Duodenal mucosa (tissue), 2 donors: ENCODE measurements around the gene ZNF490.

Experiments used
- H3K27ac ChIP-seq: one replicate; pipeline ENCODE4 v1.7.0; 2013; ENCODE audit warnings: low read depth, low read length
- H3K27me3 ChIP-seq, 2 donors: one replicate each; pipeline ENCODE4 v1.7.0; 2013; ENCODE audit warnings: low read length in 2 of 2, control low read depth in 1 of 2; ENCODE audit not compliant: insufficient read depth in 2 of 2, control insufficient read depth in 1 of 2
- H3K36me3 ChIP-seq, 2 donors: one replicate each; pipeline ENCODE4 v1.7.0; 2013; ENCODE audit warnings: low read length in 2 of 2, control low read depth in 1 of 2; ENCODE audit not compliant: insufficient read depth in 2 of 2, control insufficient read depth in 1 of 2
- H3K4me1 ChIP-seq, 2 donors: one replicate each; pipeline ENCODE4 v1.7.0; 2013; ENCODE audit warnings: low read length in 2 of 2, control low read depth in 1 of 2; ENCODE audit not compliant: insufficient read depth in 2 of 2, control insufficient read depth in 1 of 2
- H3K4me3 ChIP-seq, 2 donors: one replicate each; pipeline ENCODE4 v1.7.0; 2013; ENCODE audit warnings: low read length in 2 of 2, low read depth in 1 of 2
- H3K9ac ChIP-seq, 2 donors: one replicate each; pipeline ENCODE4 v1.7.0; 2013; ENCODE audit warnings: low read length in 2 of 2, low read depth in 1 of 2
- H3K9me3 ChIP-seq, 2 donors: one replicate each; pipeline ENCODE4 v1.7.0; 2013; ENCODE audit warnings: low read length in 2 of 2, control low read depth in 1 of 2; ENCODE audit not compliant: control insufficient read depth in 1 of 2

Gene ZNF490

DNA sequence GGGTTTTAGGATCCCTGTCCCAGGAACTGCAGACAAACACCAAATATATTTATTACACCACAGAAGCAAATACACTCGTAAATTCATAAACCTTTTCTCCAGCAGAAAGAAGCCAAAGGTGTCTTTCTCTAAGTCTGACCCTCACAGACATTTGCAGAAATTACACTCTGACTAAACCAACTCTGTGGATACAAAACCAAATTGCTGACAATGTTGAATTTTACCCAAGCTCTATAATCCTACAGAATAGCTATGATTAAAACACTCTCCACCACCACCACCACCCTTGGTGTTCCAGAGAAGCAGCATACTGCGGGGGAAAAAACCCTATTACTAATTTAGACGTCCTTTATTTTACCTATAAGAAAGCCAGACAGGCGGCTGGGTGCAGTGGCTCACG is 64.5 kb downstream of the ZNF490 start:
- Histone ChIP-seq H3K36me3 (peaks cover 0 to 36% of the 10 kb centered on the region in 2 donors), H3K9ac (no peak overlapping the region), H3K4me1 (peaks cover 6 to 14% of the 10 kb centered on the region in 2 donors), H3K9me3 (peaks cover 10 to 11% of the 10 kb centered on the region in 2 donors), H3K27me3 (no peaks in the 10 kb centered on the region), H3K4me3 (no peak overlapping the region), H3K27ac (no peak overlapping the region)

DNA sequence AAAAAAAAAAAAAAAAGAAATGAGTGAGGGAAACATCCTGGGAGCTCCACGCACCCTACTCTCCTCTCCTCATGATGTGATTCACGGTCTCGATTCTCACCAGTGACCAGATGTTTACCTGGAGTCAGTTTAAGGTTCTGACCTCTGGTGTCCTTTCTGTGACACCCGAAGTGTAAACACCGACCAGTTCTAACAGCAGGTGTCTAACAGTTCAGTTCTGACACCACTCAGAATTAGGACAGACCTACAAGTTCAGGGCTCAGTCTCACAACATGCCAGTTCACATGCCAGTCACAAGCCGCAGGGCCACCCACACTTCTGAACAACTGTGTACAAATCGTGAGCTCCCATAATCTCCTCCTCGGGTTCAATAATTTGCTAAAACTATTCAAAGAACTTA is 65.3 kb downstream of the ZNF490 start:
- H3K27ac ChIP-seq, result no peak overlapping the region
- H3K27me3 ChIP-seq, result no peaks in the 10 kb centered on the region
- peaks cover 6 to 12% of the 10 kb centered on the region in 2 donors for H3K4me1 ChIP-seq

DNA sequence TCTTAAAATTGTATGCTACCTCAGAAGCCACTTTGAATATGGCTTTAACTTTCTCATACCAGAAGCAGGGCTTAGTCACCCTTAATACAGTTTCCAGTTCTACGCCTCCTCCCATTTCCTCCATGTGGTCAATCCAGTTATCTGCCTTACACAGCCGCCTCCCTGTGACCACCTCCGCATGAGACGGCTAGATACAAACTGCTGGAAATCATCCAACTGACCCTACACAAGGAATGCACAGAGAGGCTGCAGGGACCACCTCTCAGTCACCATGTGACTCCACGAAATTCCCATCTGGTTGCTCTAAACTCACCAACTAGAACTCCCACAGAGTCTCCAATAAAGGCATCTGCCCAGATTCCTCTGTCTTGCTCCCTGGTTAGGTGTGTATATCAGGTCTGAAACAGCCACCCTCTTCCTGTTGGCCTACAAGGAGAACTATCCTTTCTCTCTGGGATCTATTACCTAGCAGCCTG is 66.2 kb downstream of the ZNF490 start:
- Histone ChIP-seq H3K27ac (no peak overlapping the region), H3K9me3 (peaks cover 10 to 11% of the 10 kb centered on the region in 2 donors), H3K36me3 (peaks cover 6 to 45% of the 10 kb centered on the region in 2 donors), H3K4me1 (peaks cover 3 to 4% of the 10 kb centered on the region in 2 donors), H3K27me3 (no peaks in the 10 kb centered on the region), H3K9ac (no peak overlapping the region), H3K4me3 (no peak overlapping the region)

More for the DNA sequence above, 65.3 kb downstream of the ZNF490 start:
- Histone ChIP-seq H3K4me3 (no peak overlapping the region), H3K9ac (no peak overlapping the region), H3K9me3 (peaks cover 10 to 11% of the 10 kb centered on the region in 2 donors), H3K36me3 (peaks cover under 1 to 40% of the 10 kb centered on the region in 2 donors)

DNA sequence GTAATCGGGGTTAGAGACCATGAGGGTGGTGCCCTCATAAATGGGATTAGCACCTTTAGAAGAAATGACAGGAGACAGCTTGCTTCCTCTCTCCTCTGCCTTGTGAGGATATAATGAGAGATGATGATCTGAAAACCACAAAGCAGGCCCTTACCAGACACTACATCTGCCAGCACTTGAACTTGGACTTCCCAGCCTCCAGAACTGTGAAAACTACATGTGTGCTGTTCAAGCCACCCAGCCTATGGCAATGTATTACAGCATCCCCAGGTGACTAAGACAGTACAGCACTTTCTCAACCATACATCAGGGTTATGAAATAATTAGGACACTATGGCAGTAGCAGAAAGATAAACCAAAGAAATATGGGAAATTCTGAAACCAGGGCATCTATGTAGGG is 66.8 kb downstream of the ZNF490 start:
- Histone ChIP-seq H3K9ac (no peak overlapping the region), H3K36me3 (peaks cover 6 to 44% of the 10 kb centered on the region in 2 donors), H3K4me1 (no peaks in the 10 kb centered on the region), H3K27me3 (no peaks in the 10 kb centered on the region), H3K4me3 (no peak overlapping the region), H3K27ac (no peak overlapping the region), H3K9me3 (peaks cover 10 to 11% of the 10 kb centered on the region in 2 donors)
